HG02763 (cell line): ENCODE data around the gene FETUB.
A peak's percentile ranks its signal among the peaks of the same experiment; 100 is the strongest.
"Not testable (repeated sequence)": the region's sequence is repeated elsewhere in the genome, so short reads cannot be mapped to it uniquely, and the experiment has no call there.

Experiments
- ATAC-seq: cut with Tn5 transposase; IDR thresholded peaks from one replicate; pipeline ENCODE4 v1.9.1; 2021; ENCODE audit warnings: mild to moderate bottlenecking, moderate library complexity; ENCODE audit not compliant: unreplicated experiment

Gene FETUB

DNA sequence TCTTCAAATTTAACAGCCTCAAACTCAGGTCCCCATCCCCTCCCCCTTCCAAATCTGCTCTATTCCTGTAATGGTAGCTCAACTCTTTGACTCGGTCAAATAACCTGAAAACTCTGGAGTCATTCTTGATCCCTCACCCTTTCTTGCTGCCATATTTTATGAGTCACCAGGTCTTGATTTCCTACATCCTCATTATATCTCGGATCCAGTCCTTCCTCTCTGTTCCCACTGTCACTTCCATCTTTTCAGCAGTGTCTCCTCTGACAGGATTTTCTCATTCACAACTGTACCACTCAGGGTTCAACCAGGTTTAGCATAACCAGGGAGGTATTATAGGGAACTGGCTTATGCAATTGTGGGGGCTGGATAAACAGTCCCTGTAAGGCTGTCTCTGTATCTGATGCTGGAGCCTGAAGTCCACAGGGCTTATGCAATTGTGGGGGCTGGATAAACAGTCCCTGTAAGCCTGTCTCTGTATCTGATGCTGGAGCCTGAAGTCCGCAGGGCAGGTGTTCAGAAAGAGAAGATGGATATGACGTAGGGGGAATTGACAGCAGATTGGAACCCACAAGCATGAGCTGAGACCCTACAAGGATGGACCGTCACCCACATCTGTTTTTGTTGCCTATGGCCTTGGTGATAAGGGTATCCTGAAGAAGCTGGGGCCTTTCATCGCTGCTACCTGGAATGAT is 9.1 kb upstream of the FETUB start:
- ATAC-seq, result no peak

DNA sequence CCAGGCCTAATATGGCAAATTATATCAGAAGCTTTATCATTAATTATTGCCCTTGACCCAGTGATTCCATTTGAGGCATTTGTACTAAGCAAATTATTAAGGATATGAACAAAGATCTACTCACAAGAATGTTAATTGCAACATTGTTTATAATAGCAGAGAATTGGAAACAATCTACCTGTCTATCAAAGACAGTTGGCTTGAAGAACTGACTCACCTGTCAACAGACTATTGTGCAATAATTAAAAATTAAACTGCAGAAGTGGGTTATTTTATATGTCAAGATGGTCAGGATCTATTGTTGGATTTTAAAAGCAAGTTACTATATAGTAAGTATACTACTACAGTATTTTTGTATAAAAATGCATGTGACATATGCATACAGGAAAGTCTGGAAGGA is 6.7 kb upstream of the FETUB start:
- no peak for ATAC-seq

DNA sequence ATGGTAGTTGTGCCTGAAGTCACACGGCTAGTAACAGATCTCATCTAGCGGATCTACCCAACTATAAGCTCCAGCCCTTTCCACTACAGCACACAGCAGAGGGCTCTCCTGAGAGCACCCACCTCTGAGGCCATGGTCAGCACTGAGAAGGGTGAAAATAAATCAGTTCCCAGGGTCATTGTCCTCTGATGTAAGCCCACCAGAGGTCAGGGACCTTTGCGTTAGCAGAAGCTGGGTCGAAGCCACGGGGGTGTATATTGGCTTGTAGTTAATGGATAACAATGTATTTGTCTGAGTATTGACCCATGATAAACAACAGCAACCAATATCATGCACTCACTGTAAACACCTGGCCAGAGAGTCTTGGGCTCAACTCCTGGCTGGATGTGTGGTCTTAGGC is 6.0 kb upstream of the FETUB start:
- not testable (repeated sequence) for ATAC-seq

DNA sequence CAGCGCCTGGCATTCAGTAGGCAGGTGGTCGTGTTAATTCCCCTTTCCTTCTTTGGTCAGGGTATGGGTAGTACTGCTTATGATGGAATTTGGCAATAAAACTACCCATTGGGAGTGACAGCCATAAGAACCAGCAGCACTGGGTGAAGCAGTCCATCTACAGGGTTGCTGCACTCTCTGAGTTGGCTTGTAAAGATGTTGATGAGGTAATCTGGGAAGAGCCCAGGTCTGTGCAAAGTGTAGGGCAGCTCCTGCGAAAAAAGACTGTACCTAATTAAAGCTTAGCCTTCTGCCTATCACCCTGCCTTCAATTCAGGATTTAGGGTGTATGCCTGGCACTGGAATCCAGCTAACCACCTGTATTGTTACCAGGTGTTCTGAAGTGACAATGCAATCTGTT is 4.7 kb upstream of the FETUB start:
- ATAC-seq, result no peak

DNA sequence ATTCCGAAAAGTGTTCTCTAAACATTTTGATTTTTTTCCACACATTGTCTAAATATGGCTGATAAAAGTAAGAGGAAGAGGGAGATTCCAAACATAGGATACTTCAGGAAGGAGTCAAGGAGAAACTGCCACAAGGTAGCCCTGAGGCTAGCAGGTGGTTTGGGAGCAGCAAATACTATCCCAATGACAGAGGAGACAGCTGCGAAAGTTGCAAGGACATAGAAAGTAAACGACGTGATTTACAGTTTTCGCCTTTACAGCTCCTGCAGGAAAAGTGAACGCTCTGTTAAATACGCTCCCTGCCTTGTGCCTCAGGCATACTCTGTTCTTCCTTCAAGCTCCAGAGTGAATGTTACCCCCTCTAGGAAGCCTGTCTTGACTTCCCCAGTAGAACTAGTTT is 3.7 kb upstream of the FETUB start:
- ATAC-seq, result no peak

DNA sequence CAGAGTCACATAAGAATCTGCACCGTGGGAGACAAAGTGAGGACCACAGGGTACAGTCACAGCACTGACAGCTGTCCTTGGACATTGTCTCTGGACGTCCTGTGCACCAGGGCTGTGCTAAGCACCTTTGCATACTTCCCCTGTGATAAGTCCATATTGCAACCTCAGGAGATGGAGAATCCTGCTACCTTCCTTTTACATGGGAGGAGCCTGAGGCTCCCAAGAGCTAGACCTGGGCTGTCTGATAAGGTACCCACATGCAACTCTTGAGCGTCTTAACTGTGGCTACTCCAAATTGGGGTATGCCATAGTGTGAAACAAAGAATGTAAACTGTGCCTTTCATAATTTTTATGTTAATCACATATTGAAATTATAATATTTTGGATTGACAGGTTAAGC is 2.5 kb upstream of the FETUB start:
- no peak for ATAC-seq

DNA sequence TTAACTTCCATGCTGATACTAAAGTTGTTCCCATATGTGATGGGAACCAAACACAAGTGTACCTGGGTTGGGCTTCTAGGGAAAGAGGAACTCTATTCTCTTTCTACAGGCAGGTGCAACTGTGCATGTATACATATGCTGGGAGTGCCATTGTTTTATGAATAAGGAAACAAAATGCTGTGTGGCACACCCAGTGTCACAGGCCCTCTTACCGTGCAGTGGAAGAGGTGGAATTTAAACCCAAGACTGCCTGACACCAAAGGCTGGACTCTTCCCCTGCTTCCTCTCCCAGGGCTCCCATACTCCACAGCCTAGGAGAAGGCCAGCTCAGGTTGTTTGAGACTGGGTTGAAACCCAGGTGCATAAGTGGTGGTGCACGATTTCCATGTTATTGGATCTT is 1.9 kb upstream of the FETUB start:
- no peak for ATAC-seq

DNA sequence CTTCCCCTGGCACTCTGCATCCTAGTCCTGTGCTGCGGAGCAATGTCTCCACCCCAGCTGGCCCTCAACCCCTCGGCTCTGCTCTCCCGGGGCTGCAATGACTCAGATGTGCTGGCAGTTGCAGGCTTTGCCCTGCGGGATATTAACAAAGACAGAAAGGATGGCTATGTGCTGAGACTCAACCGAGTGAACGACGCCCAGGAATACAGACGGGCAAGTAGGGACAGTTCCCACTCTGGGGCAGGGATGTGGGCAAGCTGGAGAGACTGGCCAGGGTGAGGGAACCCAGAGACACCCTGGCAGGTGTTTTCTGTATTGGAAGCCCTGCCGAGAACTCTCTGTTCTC is 247 bp downstream of the FETUB start:
- ATAC-seq, result no peak

DNA sequence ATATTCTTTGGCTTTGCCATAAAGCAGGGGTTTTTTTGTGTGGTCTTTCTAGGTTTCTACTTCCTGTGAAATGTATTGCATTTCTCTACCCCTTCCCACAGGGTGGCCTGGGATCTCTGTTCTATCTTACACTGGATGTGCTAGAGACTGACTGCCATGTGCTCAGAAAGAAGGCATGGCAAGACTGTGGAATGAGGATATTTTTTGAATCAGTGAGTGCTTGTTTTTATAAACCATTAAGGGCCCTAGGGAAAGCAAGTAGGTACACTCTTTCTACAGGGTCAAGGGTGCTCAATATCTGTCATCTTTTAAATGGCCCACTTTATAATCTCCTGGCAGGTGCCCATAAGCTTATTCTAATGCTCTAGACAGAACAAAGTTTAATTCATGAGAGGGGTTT is 730 bp downstream of the FETUB start:
- no peak for ATAC-seq

DNA sequence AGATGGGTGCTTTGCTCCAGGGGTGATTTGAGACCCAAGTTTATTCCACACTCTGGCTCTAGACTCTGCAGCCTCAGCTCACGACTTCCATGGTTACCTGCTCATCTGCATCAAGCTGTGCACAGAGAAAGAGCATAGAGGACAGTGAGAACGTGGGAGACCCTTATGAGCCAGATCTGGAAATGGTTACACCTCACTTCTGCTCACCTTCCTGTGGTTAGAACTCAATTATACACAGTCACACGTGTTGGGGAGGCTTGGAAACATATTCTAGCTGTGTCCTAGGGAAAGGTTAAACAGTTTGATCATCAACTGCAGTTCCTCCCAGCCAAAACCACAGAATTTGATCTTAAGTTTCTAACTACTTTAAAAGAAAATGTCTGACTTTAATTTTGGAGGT is 1.8 kb downstream of the FETUB start:
- ATAC-seq, result no peak

DNA sequence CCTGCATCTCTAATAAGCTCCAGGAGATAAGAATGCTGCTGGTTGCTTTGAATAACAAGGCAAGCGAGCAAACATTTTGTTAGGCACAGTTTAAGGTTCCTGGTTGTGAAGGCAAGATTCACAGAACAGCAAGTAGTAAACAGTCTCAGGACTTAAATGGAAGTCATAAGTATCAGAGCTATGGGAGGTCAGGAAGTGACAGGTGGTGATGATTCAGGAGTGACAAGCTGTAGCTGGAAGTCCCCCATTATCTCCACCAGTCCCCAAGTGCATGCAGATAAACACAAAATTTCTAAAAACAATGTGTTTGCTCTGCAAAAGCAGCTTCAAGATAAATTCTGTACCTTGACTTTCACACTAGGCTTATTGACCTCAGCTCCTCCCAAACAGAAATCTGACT is 3.3 kb downstream of the FETUB start:
- no peak for ATAC-seq

DNA sequence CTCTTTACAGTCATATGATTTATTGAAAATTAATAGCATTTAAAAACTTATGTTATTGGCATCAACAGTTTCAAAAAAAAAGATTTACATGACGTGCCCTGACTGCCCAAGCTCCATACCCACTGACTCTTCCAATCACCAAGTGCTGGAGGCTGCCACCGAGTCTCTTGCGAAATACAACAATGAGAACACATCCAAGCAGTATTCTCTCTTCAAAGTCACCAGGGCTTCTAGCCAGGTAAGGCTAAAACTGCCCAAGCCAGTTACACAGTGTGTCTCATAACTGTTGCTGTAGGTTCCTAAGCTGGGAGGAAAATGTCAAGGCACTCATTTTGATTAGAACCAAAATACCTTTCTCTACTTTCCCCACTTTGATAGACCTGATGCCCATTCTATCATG is 4.5 kb downstream of the FETUB start:
- no peak for ATAC-seq

DNA sequence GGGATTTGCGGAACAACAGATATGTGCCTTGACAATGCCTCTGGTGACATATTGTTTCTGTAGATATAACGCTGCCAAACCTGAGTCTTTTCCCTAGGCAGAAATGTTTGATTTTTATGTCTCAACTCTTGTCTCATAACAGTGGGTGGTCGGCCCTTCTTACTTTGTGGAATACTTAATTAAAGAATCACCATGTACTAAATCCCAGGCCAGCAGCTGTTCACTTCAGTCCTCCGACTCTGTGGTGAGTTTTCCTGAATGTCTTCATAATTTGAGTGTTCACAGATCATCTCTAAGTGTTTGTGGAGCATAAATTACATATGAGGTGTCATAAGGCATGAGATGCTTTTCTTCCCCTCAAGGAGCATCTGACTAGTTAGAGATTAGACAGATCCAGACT is 5.9 kb downstream of the FETUB start:
- ATAC-seq, result no peak

DNA sequence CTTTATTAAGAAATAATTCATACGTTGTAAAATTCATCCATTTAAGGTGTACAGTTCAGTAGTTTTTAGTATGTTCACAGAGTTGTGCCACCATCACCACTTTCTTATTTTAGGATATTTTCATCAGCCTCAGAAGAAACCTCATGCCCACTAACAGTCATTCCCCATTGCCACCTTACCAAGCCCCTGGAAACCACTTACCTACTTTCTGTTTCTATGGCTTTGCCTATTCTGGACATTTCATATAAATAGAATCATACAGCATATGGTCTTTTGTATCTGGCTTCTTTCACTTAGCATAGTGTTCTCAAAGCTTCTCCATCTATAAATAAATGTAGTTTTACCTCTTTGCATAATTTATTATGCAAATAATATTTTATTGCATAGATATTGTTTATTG is 6.6 kb downstream of the FETUB start:
- ATAC-seq, result no peak

DNA sequence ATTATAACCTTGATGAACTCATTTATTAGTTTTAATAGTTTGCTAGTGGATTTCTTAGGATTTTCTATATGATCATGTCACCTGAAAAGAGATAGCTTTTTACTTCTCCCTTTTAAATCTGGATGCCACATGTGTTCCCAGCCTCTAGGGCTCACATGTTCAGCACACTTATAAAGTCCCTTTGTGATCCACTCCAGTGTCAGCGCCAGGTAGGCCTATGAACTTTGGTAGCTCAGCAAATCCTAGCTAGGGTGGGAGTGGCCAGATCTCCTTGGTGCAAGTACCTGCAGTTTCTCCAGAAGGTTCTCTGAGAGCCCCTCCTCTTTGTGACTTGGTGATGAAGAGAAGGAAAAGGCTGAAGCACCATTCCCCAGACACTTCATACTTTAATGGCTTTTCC is 8.7 kb downstream of the FETUB start:
- no peak for ATAC-seq

DNA sequence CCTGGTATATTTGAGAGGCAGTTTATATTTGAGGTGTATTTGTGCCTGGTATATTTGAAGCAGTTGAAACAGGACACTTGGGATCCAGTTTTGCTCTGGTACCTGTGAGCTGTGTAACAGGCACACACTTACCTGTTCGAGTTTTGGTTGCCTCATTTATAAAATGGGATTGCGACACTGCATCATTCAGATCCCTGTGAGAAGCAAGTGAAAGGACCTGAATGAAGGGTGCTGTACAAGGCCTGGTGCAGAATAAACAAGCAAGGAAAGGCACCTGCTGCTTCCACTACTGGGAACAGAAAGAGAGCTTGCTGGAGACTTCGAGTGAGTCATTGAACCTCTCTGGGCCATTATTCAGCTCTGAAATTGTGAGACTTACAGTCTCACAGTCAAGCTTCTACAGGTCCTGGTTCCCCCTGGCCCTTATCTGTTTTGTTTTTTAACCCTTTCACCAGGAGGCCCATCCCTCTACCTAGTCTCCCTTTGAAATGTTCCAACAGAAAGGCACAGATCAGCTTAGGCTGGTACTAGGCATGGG is 11.5 kb downstream of the FETUB start:
- no peak for ATAC-seq

DNA sequence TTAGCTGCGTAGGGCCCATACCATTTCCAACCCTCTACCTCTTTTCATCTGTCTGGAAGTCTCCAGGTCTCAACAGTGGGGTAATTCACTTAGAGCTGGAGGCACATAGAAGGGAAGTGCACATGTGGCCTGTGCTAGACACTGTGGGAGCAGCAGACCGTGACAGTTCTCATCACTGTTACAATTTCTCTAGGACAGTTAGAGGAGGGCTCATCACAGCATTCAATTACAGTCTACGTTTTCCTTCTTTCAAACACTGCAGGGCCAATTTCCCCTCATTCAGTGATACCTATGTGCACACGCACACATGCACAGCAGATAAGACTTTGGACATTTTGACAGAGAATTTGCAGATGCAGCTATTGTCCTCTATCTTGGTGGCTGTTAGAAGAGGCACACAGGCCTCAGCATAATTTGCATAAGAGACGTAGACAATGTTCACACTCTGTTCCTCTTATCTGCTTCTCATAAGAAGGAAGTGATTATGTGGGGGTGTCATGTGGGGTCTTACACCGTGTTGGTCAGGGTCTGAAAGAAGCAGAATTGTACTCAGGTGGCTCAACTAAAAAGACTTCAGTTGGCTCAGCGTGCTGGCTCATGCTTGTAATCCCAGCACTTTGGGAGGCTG is 13.0 kb downstream of the FETUB start:
- peak; percentile 87 for ATAC-seq

DNA sequence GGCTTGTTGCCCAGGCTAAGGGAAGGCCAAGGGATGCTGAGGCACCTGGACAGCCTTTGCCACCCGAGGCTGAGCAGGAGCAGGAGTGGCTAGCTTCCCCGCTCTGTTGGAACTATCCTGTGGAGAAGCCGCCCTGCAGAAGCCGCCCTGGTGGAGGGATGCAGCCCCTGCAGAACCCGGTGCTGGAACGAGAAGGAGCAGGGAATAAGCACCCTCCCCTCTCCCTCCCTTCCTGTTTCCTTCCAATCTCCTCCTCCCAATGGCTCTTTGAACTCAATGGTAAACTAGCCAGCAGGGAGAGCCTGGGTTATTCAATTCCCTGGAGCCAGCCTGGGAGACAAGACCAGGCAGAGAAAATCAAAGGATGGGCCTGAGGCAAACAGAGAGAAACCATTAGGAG is 13.8 kb downstream of the FETUB start:
- no peak for ATAC-seq

DNA sequence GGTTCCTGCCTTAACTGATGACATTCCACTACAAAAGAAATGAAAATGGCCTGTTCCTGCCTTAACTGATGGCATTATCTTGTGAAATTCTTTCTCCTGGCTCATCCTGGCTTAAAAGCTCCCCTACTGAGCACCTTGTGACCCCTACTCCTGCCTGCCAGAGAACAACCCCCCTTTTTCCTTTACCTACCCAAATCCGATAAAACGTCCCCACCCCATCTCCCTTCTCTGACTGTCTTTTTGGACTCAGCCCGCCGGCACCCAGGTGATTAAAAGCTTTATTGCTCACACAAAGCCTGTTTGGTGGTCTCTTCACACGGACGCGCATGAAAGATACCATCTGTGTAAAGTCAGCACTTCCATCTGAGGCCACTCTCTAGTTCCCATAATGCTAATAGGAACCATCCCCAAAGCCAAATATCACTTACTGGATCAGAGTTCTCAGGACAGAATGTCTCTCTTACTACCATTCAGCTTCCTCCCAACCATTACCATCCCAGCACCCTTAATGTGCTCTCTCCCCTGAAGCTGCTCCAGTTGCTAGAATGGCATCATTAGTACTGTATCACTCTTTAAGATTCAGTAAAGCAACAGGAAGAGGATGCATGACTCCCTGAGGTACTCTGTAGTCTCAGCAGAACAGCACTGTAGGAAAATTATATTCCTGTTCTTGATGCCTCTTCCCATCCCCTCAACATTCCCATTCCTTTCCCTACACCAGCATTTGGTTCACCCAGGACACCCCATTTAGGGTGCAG is 23.3 kb downstream of the FETUB start:
- ATAC-seq, result no peak

DNA sequence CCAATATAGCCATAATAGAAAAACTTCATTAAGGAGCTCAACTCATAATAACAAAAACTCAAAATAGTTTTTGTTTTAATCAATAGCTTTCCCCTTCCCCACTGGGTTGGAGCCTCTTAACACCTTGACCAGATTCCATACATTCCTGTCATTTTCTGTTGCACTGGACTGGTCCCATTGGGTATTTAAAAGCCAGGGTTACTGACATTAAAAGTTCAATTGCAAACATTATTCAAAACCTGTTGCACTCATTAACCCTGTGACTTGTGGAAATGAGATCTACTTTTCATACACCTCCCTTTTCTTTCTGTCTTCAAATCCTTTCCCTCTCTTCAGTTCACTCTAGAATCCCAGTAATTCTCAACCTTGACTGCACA is 23.9 kb downstream of the FETUB start:
- ATAC-seq, result no peak

DNA sequence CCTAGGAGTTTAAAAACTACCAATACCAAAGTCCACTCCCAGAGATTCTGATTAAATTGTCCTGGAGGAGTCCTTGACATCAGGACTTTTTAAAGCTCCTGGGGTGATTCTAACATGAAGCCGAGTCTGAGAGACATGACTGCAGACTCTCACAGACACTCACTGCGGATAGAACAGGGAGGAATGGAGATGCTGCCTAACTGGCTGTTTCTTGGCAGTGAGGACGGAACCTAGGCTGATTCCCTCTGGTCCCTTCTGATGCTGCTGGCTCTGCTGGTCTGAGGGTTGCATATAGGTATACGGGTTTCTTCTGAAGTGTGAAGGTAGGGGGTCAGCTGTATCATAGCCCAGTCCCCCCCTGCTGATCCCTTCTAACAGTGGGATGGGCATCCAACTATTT is 24.3 kb downstream of the FETUB start:
- ATAC-seq, result no peak

DNA sequence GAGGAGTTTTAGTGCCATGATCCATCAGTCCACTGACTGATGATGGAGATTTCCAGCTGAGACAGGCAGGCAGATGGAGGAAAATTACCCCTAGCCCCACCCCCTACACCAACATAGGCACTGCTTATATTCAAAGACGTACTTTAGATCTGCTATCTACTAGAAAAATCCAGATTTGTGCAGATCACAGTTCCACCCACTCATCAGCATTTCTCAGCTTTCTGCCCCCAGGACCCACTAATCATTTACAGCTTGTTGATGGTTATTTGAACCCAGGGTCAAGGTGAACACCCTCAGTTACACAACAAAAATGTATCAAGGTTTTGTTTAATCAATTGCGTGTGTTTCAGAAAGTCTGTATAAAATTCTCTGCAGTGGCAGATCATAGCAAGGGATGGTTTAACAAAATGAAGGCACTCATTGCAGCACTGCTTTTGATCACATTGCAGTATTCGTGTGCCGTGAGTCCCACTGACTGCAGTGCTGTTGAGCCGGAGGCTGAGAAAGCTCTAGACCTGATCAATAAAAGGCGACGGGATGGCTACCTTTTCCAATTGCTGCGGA is 25.5 kb downstream of the FETUB start, which contains the start of gene HRG:
Gene HRG (plus strand): TSS at position 390 of the 564 bp plus-strand sequence. CDS start 18 bp downstream, at position 408.
- no peak for ATAC-seq
